Activated naive CD4-positive, alpha-beta T cell treated with anti-CD3 and anti-CD28 coated beads, Interleukin-2, amount 10 ng/mL, durations not matched to agents 7 days and 5 days (primary cell): ENCODE results near the gene PRKG1.
A peak's percentile ranks its signal among the peaks of the same experiment; 100 is the strongest.

ENCODE experiments used
- CTCF ChIA-PET: fragments of 350-600 bp; sonication (Branson Sonifier 250); formaldehyde crosslinking; loops from one replicate; lab custom pipeline; 2021; ENCODE audit warnings: antibody characterized with exemption; lab: Charles Lee
- DNase-seq: peaks from one replicate; pipeline ENCODE4 v3.0.0-alpha.2; 2020
- H3K27ac Mint-ChIP-seq: one replicate; pipeline ENCODE4 v1.8.0; 2021; ENCODE audit warnings: mild to moderate bottlenecking, moderate library complexity, mixed read lengths
- H3K27me3 Mint-ChIP-seq: one replicate; pipeline ENCODE4 v1.8.0; 2021; ENCODE audit warnings: mild to moderate bottlenecking, mixed read lengths
- H3K36me3 Mint-ChIP-seq: one replicate; pipeline ENCODE4 v1.8.0; 2021; ENCODE audit warnings: mixed read lengths
- H3K4me1 Mint-ChIP-seq: one replicate; pipeline ENCODE4 v1.8.0; 2021; ENCODE audit warnings: mixed read lengths
- H3K4me3 Mint-ChIP-seq: one replicate; pipeline ENCODE4 v1.8.0; 2021; ENCODE audit warnings: mild to moderate bottlenecking, moderate library complexity, mixed read lengths
- H3K9me3 Mint-ChIP-seq: one replicate; pipeline ENCODE4 v1.8.0; 2021; ENCODE audit warnings: mixed read lengths

PRKG1 gene

GRCh38 chr10:52297747-52298146, 1223.5 kb downstream of the PRKG1 start:
- Mint-ChIP-seq H3K4me1 (no peaks in the 10 kb centered on the region), H3K4me3 (no peak overlapping the region), H3K36me3 (no peaks in the 10 kb centered on the region), H3K27ac (no peak overlapping the region), H3K9me3 (peaks cover 6% of the 10 kb centered on the region), H3K27me3 (no peaks in the 10 kb centered on the region)
- DNase-seq, result no peak
- CTCF ChIA-PET, result no interaction called here

- CTCF ChIA-PET, result no interaction called here
These were observed 1226.5 kb downstream of the PRKG1 start for GRCh38 chr10:52300599-52301277.

GRCh38 chr10:52308251-52309031, 1234.2 kb downstream of the PRKG1 start:
- no peak overlapping the region for H3K4me3 Mint-ChIP-seq
- peaks cover 27% of the 10 kb centered on the region for H3K27me3 Mint-ChIP-seq
- no peaks in the 10 kb centered on the region for H3K9me3 Mint-ChIP-seq
- CTCF ChIA-PET, result interaction anchor here (1.1 to 3.3 kb wide), 2 partner anchors 180 to 472 kb away, joined by 3 to 16 read pairs; no protein-coding TSS in a partner anchor
- peak; percentile 28 for DNase-seq
- no peak overlapping the region for H3K27ac Mint-ChIP-seq
- H3K36me3 Mint-ChIP-seq, result no peaks in the 10 kb centered on the region
- no peaks in the 10 kb centered on the region for H3K4me1 Mint-ChIP-seq

More at GRCh38 chr10:52300599-52301277, 1226.5 kb downstream of the PRKG1 start:
- no peak overlapping the region for H3K27ac Mint-ChIP-seq
- peaks cover 6% of the 10 kb centered on the region for H3K9me3 Mint-ChIP-seq
- DNase-seq, result no peak
- no peaks in the 10 kb centered on the region for H3K27me3 Mint-ChIP-seq
- no peaks in the 10 kb centered on the region for H3K36me3 Mint-ChIP-seq
- H3K4me3 Mint-ChIP-seq, result no peak overlapping the region
- no peaks in the 10 kb centered on the region for H3K4me1 Mint-ChIP-seq

- Mint-ChIP-seq H3K4me1 (peaks cover 6% of the 10 kb centered on the region), H3K27me3 (peaks cover 49% of the 10 kb centered on the region), H3K27ac (no peak overlapping the region), H3K4me3 (no peak overlapping the region), H3K9me3 (no peaks in the 10 kb centered on the region), H3K36me3 (no peaks in the 10 kb centered on the region)
- DNase-seq, result no peak
- CTCF ChIA-PET, result no interaction called here
These were observed 1238.6 kb downstream of the PRKG1 start for GRCh38 chr10:52312942-52313255.

- Mint-ChIP-seq H3K4me3 (no peak overlapping the region), H3K36me3 (no peaks in the 10 kb centered on the region), H3K9me3 (no peaks in the 10 kb centered on the region), H3K4me1 (peaks cover 6% of the 10 kb centered on the region), H3K27me3 (peaks cover 46% of the 10 kb centered on the region), H3K27ac (no peak overlapping the region)
- CTCF ChIA-PET, result no interaction called here
- no peak for DNase-seq
These were observed 1239.1 kb downstream of the PRKG1 start for GRCh38 chr10:52313256-52313932.

- CTCF ChIA-PET, result interaction anchor here (0.6 kb wide), 1 partner anchor 92 kb away, joined by 3 read pairs; no protein-coding TSS in a partner anchor
- H3K4me1 Mint-ChIP-seq, result peaks cover 6% of the 10 kb centered on the region
- DNase-seq, result peak; percentile 22
- no peak within 1 kb of the TSS for H3K4me3 Mint-ChIP-seq
- no peak within 1 kb of the TSS for H3K27ac Mint-ChIP-seq
- no peaks in the 10 kb centered on the region for H3K36me3 Mint-ChIP-seq
- peaks cover 38% of the 10 kb centered on the region for H3K27me3 Mint-ChIP-seq
- no peaks in the 10 kb centered on the region for H3K9me3 Mint-ChIP-seq
These were observed 1239.9 kb downstream of the PRKG1 start, which contains the start of gene DKK1 for GRCh38 chr10:52313933-52314821. DKK1 (plus strand) TSS chr10:52314281; CDS start chr10:52314435, 154 bp downstream.

- Mint-ChIP-seq H3K27ac (no peak overlapping the region), H3K4me3 (no peak overlapping the region), H3K27me3 (peaks cover 30% of the 10 kb centered on the region), H3K9me3 (no peaks in the 10 kb centered on the region), H3K36me3 (no peaks in the 10 kb centered on the region), H3K4me1 (peaks cover 6% of the 10 kb centered on the region)
- CTCF ChIA-PET, result interaction anchor here (0.6 kb wide), 1 partner anchor 92 kb away, joined by 3 read pairs; no protein-coding TSS in a partner anchor
- no peak for DNase-seq
These were observed 1240.7 kb downstream of the PRKG1 start for GRCh38 chr10:52314822-52315552.

GRCh38 chr10:52316001-52316400, 1241.7 kb downstream of the PRKG1 start:
- Mint-ChIP-seq H3K27me3 (peaks cover 29% of the 10 kb centered on the region), H3K4me1 (peaks cover 6% of the 10 kb centered on the region), H3K4me3 (no peak overlapping the region), H3K9me3 (no peaks in the 10 kb centered on the region), H3K27ac (no peak overlapping the region), H3K36me3 (no peaks in the 10 kb centered on the region)
- no peak for DNase-seq
- CTCF ChIA-PET, result interaction anchor here (0.8 kb wide), 1 partner anchor 11 kb away, joined by 3 read pairs; no protein-coding TSS in a partner anchor

GRCh38 chr10:52316500-52316899, 1242.2 kb downstream of the PRKG1 start:
- Mint-ChIP-seq H3K36me3 (no peaks in the 10 kb centered on the region), H3K4me3 (no peak overlapping the region), H3K27me3 (peaks cover 29% of the 10 kb centered on the region), H3K4me1 (peaks cover 6% of the 10 kb centered on the region), H3K9me3 (no peaks in the 10 kb centered on the region), H3K27ac (no peak overlapping the region)
- CTCF ChIA-PET, result interaction anchor here (0.8 kb wide), 1 partner anchor 11 kb away, joined by 3 read pairs; no protein-coding TSS in a partner anchor
- no peak for DNase-seq

GRCh38 chr10:52318136-52318701, 1243.9 kb downstream of the PRKG1 start:
- peaks cover 25% of the 10 kb centered on the region for H3K27me3 Mint-ChIP-seq
- H3K36me3 Mint-ChIP-seq, result no peaks in the 10 kb centered on the region
- CTCF ChIA-PET, result no interaction called here
- no peak overlapping the region for H3K27ac Mint-ChIP-seq
- no peak for DNase-seq
- no peaks in the 10 kb centered on the region for H3K9me3 Mint-ChIP-seq
- H3K4me1 Mint-ChIP-seq, result peaks cover 6% of the 10 kb centered on the region
- H3K4me3 Mint-ChIP-seq, result no peak overlapping the region

GRCh38 chr10:52318822-52319464, 1244.7 kb downstream of the PRKG1 start:
- CTCF ChIA-PET, result no interaction called here
- no peak overlapping the region for H3K4me3 Mint-ChIP-seq
- H3K36me3 Mint-ChIP-seq, result no peaks in the 10 kb centered on the region
- peaks cover 18% of the 10 kb centered on the region for H3K27me3 Mint-ChIP-seq
- H3K4me1 Mint-ChIP-seq, result peaks cover 6% of the 10 kb centered on the region
- no peak overlapping the region for H3K27ac Mint-ChIP-seq
- no peak for DNase-seq
- H3K9me3 Mint-ChIP-seq, result no peaks in the 10 kb centered on the region

- H3K27ac Mint-ChIP-seq, result no peak overlapping the region
- peaks cover 8% of the 10 kb centered on the region for H3K27me3 Mint-ChIP-seq
- H3K36me3 Mint-ChIP-seq, result no peaks in the 10 kb centered on the region
- no peak for DNase-seq
- CTCF ChIA-PET, result no interaction called here
- no peaks in the 10 kb centered on the region for H3K9me3 Mint-ChIP-seq
- H3K4me1 Mint-ChIP-seq, result no peaks in the 10 kb centered on the region
- H3K4me3 Mint-ChIP-seq, result no peak overlapping the region
These were observed 1245.6 kb downstream of the PRKG1 start for GRCh38 chr10:52319926-52320325.
